OCI-LY1 (cell line): Measurements from ENCODE around the gene MS4A6A.

ENCODE experiments used
- EZH2 ChIP-seq: fragments of 200-600 bp; sonication (generic), shearing (Covaris generic); IDR thresholded peaks from 2 replicates; pipeline ENCODE4 v1.8.0; 2017; ENCODE audit warnings: borderline replicate concordance, mixed run types, mild to moderate bottlenecking, antibody characterized with exemption, low read length, moderate library complexity, mixed read lengths
- TF ChIP-seq, protein P1 (sequence below): fragments of 200-600 bp; sonication (generic), shearing (Covaris generic); IDR thresholded peaks from 2 replicates; pipeline ENCODE4 v1.5.1; 2017; ENCODE audit warnings: mild to moderate bottlenecking, antibody characterized with exemption, low read length, moderate library complexity, mixed read lengths

DNA sequence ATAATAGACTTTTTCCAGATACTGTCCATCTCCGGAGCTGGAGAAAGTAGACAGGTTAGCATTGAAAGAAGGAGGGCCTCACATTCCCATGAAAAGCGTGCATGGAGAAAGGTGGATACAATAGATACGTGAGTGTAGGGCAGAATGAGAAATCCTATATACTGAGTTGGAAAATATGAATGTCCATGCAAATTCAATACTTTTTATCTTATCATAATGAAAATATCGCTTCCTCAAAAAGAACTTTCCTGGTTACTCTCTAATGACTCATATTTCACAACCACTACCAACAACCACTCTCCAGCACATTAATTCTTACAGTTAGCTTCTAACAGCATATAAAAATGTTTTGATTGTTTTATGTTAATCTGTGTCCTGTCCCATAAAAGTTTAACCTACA, 22.0 kb upstream of the MS4A6A start:
- TF ChIP-seq, protein P1, sequence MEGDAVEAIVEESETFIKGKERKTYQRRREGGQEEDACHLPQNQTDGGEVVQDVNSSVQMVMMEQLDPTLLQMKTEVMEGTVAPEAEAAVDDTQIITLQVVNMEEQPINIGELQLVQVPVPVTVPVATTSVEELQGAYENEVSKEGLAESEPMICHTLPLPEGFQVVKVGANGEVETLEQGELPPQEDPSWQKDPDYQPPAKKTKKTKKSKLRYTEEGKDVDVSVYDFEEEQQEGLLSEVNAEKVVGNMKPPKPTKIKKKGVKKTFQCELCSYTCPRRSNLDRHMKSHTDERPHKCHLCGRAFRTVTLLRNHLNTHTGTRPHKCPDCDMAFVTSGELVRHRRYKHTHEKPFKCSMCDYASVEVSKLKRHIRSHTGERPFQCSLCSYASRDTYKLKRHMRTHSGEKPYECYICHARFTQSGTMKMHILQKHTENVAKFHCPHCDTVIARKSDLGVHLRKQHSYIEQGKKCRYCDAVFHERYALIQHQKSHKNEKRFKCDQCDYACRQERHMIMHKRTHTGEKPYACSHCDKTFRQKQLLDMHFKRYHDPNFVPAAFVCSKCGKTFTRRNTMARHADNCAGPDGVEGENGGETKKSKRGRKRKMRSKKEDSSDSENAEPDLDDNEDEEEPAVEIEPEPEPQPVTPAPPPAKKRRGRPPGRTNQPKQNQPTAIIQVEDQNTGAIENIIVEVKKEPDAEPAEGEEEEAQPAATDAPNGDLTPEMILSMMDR = no peak
- no peak for TF ChIP-seq EZH2
